HG02623 (cell line): ENCODE data around the gene IGDCC3.

Source experiments
- ATAC-seq: cut with Tn5 transposase; IDR thresholded peaks from one replicate; pipeline ENCODE4 v1.9.1; 2021; ENCODE audit warnings: moderate library complexity; ENCODE audit not compliant: unreplicated experiment

Gene IGDCC3

GRCh38 chr15:65344914-65345275, 32.9 kb downstream of the IGDCC3 start:
- ATAC-seq: no peak

GRCh38 chr15:65344214-65344913, 33.4 kb downstream of the IGDCC3 start:
- ATAC-seq: no peak

- ATAC-seq: no peak
Measured at GRCh38 chr15:65343374-65343981, 34.3 kb downstream of the IGDCC3 start.

GRCh38 chr15:65342493-65342892, 35.3 kb downstream of the IGDCC3 start:
- ATAC-seq: no peak

- ATAC-seq: no peak
Measured at GRCh38 chr15:65339920-65340319, 37.9 kb downstream of the IGDCC3 start.

GRCh38 chr15:65339416-65339815, 38.4 kb downstream of the IGDCC3 start:
- ATAC-seq: no peak

GRCh38 chr15:65338823-65339222, 39.0 kb downstream of the IGDCC3 start:
- ATAC-seq: no peak

GRCh38 chr15:65338366-65338765, 39.4 kb downstream of the IGDCC3 start:
- no peak for ATAC-seq

GRCh38 chr15:65337436-65338070, 40.2 kb downstream of the IGDCC3 start:
- ATAC-seq: no peak

GRCh38 chr15:65336493-65337435, 41.0 kb downstream of the IGDCC3 start:
- no peak for ATAC-seq

- ATAC-seq: no peak
Measured at GRCh38 chr15:65335278-65336055, 42.3 kb downstream of the IGDCC3 start.

GRCh38 chr15:65334586-65335231, 43.1 kb downstream of the IGDCC3 start:
- ATAC-seq: no peak

GRCh38 chr15:65333856-65334255, 43.9 kb downstream of the IGDCC3 start:
- no peak for ATAC-seq

GRCh38 chr15:65333148-65333820, 44.5 kb downstream of the IGDCC3 start:
- ATAC-seq: no peak

- no peak for ATAC-seq
Measured at GRCh38 chr15:65332391-65333147, 45.2 kb downstream of the IGDCC3 start.

- ATAC-seq: no peak
Measured at GRCh38 chr15:65331811-65332210, 46.0 kb downstream of the IGDCC3 start.

GRCh38 chr15:65330934-65331645, 46.7 kb downstream of the IGDCC3 start:
- ATAC-seq: no peak
